ENCODE measurements around the gene PRIM2.
"Not testable (repeated sequence)": the region's sequence is repeated elsewhere in the genome, so short reads cannot be mapped to it uniquely, and the experiment has no call there.

PRIM2 gene

DNA sequence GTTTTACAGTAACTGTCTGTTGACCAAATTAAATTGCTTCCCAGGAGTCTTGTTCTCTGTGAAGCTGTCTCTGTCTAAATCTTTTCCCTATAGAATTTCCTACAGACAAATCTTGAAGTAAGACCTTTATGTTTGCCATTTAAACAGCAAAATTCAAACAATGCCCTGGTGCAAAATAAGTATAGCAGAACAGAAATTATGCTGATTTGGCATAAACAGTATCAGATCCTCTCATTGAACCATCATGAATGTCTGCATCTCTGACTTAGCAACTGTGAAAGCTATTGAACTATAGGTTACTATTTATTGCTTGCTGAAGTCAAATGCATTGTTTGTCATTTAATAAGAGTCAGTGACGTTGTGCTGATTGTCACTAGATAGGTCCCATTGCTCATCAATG, 123.3 kb downstream of the PRIM2 start:
- not testable (repeated sequence) for H3K4me3 ChIP-seq (ENCODE audit: low read length); H3K36me3 ChIP-seq (ENCODE audit: control insufficient read depth, insufficient read depth, low read length); H3K27me3 ChIP-seq (ENCODE audit: control insufficient read depth, insufficient read depth, low read length); H3K9ac ChIP-seq (ENCODE audit: low read length); H3K4me1 ChIP-seq (ENCODE audit: control insufficient read depth, insufficient read depth, low read length); H3K9me3 ChIP-seq (ENCODE audit: control insufficient read depth, low read length)

DNA sequence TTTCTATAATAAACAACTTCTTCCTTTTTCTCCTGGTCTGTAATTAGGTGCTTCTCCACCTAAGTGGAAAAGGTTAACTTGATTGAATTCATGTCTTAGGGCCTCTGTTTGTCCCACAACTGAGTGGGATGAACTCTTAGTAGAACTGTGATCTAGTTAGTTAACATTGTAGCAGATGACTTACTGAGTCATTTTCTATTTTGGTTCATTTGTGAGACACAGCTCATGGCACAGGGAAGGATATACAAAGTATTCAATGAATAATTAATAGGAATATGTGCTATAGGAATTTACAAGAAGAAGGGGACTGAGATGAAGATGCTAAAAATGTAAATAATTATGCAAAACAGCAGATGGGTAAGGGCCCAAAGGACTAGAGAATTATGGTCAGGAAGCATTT, 124.7 kb downstream of the PRIM2 start:
- H3K9ac ChIP-seq (ENCODE audit: low read length); H3K9me3 ChIP-seq (ENCODE audit: control insufficient read depth, low read length); H3K36me3 ChIP-seq (ENCODE audit: control insufficient read depth, insufficient read depth, low read length); H3K27me3 ChIP-seq (ENCODE audit: control insufficient read depth, insufficient read depth, low read length); H3K4me3 ChIP-seq (ENCODE audit: low read length); H3K4me1 ChIP-seq (ENCODE audit: control insufficient read depth, insufficient read depth, low read length): not testable (repeated sequence)

- not testable (repeated sequence) for H3K4me1 ChIP-seq (ENCODE audit: control insufficient read depth, insufficient read depth, low read length); H3K27me3 ChIP-seq (ENCODE audit: control insufficient read depth, insufficient read depth, low read length); H3K4me3 ChIP-seq (ENCODE audit: low read length); H3K9ac ChIP-seq (ENCODE audit: low read length); H3K36me3 ChIP-seq (ENCODE audit: control insufficient read depth, insufficient read depth, low read length); H3K9me3 ChIP-seq (ENCODE audit: control insufficient read depth, low read length)
Measured at GRCh38 chr6:57443181-57443580, 125.8 kb downstream of the PRIM2 start.

DNA sequence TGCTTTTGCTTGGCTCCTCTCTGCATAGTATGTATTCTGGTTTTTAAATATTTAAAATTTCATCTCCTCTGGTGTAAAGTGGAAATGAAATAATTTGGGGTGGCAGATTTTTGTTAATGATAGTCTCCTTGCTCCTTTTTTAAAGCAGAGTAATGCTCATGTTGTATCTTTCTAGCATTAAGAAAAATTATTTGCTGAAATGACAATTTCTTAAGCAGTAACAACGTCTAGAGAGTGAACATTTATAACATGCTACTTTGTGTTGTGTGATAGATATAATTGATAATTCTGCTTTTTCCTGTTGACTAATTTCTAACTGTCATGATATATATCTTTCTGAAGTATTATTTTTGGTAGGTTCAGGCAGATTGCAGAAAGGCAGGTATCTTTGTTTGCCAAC, 127.4 kb downstream of the PRIM2 start:
- H3K4me3 ChIP-seq (ENCODE audit: low read length); H3K36me3 ChIP-seq (ENCODE audit: control insufficient read depth, insufficient read depth, low read length); H3K9ac ChIP-seq (ENCODE audit: low read length); H3K4me1 ChIP-seq (ENCODE audit: control insufficient read depth, insufficient read depth, low read length); H3K9me3 ChIP-seq (ENCODE audit: control insufficient read depth, low read length); H3K27me3 ChIP-seq (ENCODE audit: control insufficient read depth, insufficient read depth, low read length): not testable (repeated sequence)

GRCh38 chr6:57445379-57445778, 127.9 kb downstream of the PRIM2 start:
- not testable (repeated sequence) for H3K4me1 ChIP-seq (ENCODE audit: control insufficient read depth, insufficient read depth, low read length); H3K27me3 ChIP-seq (ENCODE audit: control insufficient read depth, insufficient read depth, low read length); H3K9me3 ChIP-seq (ENCODE audit: control insufficient read depth, low read length); H3K36me3 ChIP-seq (ENCODE audit: control insufficient read depth, insufficient read depth, low read length); H3K9ac ChIP-seq (ENCODE audit: low read length); H3K4me3 ChIP-seq (ENCODE audit: low read length)

DNA sequence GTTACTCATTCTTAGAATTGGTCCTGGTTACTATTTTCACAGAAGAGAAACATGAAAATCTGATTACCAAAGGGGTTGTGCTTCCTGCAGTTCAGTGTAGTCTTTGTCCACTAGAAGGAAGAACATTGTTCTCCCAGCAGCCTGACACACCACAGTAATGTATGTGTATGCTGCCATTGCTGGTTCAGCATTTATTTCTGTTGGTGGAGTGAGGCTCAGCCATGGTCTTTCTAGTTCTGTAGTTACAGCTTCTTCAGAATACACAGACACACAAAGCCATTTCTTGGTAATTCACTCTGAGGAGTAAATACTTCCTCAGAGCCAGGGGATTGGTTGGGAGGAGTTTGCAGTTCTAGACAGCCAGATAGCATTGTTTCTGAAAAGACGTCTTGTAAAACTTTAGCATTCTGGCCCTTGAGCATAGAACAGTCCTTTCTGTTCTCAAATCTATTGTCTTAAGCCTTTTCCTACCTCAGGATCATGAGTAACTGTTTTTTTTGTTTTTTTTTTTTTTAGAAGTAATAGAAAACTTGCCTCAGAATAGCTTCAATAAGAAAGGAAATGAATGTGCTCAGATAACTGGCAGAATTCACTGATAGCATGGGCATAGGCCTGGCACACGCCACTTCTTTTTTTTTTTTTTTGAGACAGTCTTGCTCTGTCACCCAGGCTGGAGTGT, 128.5 kb downstream of the PRIM2 start:
- not testable (repeated sequence) for H3K4me3 ChIP-seq (ENCODE audit: low read length); H3K9ac ChIP-seq (ENCODE audit: low read length); H3K4me1 ChIP-seq (ENCODE audit: control insufficient read depth, insufficient read depth, low read length); H3K9me3 ChIP-seq (ENCODE audit: control insufficient read depth, low read length); H3K36me3 ChIP-seq (ENCODE audit: control insufficient read depth, insufficient read depth, low read length); H3K27me3 ChIP-seq (ENCODE audit: control insufficient read depth, insufficient read depth, low read length)

DNA sequence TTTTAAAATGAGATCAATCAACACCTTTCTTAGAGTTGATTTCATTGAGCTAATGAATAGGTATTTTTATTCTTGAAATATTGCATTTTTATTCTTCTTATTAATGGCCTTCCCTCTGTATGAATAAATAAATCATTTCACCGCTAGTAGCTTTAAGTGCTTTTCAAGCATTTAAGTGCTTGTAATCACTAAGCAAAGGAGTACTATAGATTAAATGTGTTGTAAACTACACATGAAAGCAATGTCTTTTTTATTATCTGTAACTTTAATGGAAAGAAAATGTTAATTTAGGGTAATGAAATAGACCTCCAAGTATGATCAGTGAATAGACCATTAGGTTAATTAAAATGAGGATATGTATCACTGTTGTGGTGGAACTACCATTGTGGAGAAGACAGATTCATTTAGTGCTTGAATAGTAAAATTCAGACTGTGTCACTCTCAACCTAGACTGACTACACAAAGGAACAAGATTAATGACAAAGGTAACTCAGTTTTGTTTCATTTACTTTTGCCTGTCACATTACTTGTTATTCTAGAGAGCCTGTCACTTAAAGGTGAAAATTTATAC, 132.2 kb downstream of the PRIM2 start:
- H3K4me1 ChIP-seq (ENCODE audit: control insufficient read depth, insufficient read depth, low read length); H3K36me3 ChIP-seq (ENCODE audit: control insufficient read depth, insufficient read depth, low read length); H3K9ac ChIP-seq (ENCODE audit: low read length); H3K4me3 ChIP-seq (ENCODE audit: low read length); H3K9me3 ChIP-seq (ENCODE audit: control insufficient read depth, low read length); H3K27me3 ChIP-seq (ENCODE audit: control insufficient read depth, insufficient read depth, low read length): not testable (repeated sequence)

GRCh38 chr6:57459781-57460180, 142.4 kb downstream of the PRIM2 start:
- not testable (repeated sequence) for H3K4me1 ChIP-seq (ENCODE audit: control insufficient read depth, insufficient read depth, low read length); H3K4me3 ChIP-seq (ENCODE audit: low read length); H3K27me3 ChIP-seq (ENCODE audit: control insufficient read depth, insufficient read depth, low read length); H3K36me3 ChIP-seq (ENCODE audit: control insufficient read depth, insufficient read depth, low read length); H3K9ac ChIP-seq (ENCODE audit: low read length); H3K9me3 ChIP-seq (ENCODE audit: control insufficient read depth, low read length)

DNA sequence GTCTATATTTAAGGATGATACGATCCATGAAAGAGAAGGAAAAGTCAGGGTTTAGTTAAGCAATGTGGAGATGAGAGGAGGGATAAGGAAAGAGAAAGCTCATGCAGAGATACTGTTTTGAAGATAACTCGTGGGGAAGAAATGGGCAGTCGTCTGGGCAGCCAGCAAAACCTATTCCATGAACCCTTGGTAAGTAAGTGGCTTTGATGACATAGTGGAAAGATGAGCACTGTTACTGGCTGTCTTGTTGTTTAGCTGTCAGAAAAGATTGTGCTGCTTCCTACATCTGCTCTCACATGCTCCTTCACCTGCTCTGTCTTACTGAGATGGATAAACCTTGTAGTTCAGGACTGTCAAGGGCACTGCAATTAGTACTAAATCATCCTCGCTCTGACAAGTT, 143.6 kb downstream of the PRIM2 start:
- H3K9me3 ChIP-seq (ENCODE audit: control insufficient read depth, low read length): not testable (repeated sequence)

DNA sequence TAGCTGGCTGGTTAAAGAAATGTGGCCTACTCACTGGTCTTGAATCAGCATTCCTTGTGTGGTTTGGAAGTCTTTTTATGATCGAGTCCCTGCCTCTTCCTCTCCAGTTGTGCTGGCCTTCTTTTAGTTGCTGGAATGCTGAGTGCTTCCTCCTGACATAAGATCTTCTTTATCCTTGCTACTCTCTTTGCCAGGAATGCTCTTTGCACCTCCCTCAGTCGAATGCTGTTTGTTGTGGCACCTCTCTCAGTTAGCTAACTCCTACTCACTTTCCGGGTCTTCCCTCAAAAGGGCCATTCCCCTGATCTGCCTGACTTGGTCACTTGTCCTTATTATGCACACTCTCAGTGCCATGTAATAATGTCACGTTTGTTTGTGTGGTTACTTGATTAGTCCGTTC, 146.4 kb downstream of the PRIM2 start:
- not testable (repeated sequence) for H3K27me3 ChIP-seq (ENCODE audit: control insufficient read depth, insufficient read depth, low read length); H3K9me3 ChIP-seq (ENCODE audit: control insufficient read depth, low read length); H3K4me3 ChIP-seq (ENCODE audit: low read length); H3K4me1 ChIP-seq (ENCODE audit: control insufficient read depth, insufficient read depth, low read length); H3K36me3 ChIP-seq (ENCODE audit: control insufficient read depth, insufficient read depth, low read length); H3K9ac ChIP-seq (ENCODE audit: low read length)

More for the DNA sequence above, 143.6 kb downstream of the PRIM2 start:
- H3K9ac ChIP-seq (ENCODE audit: low read length); H3K4me3 ChIP-seq (ENCODE audit: low read length); H3K27me3 ChIP-seq (ENCODE audit: control insufficient read depth, insufficient read depth, low read length); H3K4me1 ChIP-seq (ENCODE audit: control insufficient read depth, insufficient read depth, low read length); H3K36me3 ChIP-seq (ENCODE audit: control insufficient read depth, insufficient read depth, low read length): not testable (repeated sequence)

- H3K4me3 ChIP-seq (ENCODE audit: low read length); H3K4me1 ChIP-seq (ENCODE audit: control insufficient read depth, insufficient read depth, low read length); H3K27me3 ChIP-seq (ENCODE audit: control insufficient read depth, insufficient read depth, low read length); H3K9ac ChIP-seq (ENCODE audit: low read length); H3K9me3 ChIP-seq (ENCODE audit: control insufficient read depth, low read length); H3K36me3 ChIP-seq (ENCODE audit: control insufficient read depth, insufficient read depth, low read length): not testable (repeated sequence)
Measured at GRCh38 chr6:57465968-57466367, 148.5 kb downstream of the PRIM2 start.

DNA sequence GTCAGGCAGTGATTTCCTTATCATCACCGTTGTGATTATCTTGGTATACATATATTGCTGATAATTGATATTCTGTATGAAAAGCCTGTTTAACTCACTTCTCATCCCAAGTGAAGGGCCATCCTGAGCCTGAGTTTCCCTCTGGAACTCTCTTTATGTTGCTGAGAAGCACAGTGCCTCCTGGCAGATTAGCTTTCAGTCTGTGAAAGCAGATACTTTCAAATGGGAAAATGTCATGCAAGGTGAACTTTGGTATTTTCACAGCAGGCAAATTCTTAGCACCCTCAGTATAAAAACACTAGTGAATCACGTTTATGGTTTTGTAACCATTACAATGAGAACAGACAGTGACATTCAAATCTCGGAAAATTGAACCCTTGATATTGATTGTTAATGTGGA, 151.6 kb downstream of the PRIM2 start:
- no peak overlapping the region for H3K9ac ChIP-seq (ENCODE audit: low read length)
- no peaks in the 10 kb centered on the region for H3K9me3 ChIP-seq (ENCODE audit: control insufficient read depth, low read length)
- H3K4me3 ChIP-seq (ENCODE audit: low read length): no peak overlapping the region
- no peaks in the 10 kb centered on the region for H3K36me3 ChIP-seq (ENCODE audit: control insufficient read depth, insufficient read depth, low read length)
- H3K27me3 ChIP-seq (ENCODE audit: control insufficient read depth, insufficient read depth, low read length): no peaks in the 10 kb centered on the region
- H3K4me1 ChIP-seq (ENCODE audit: control insufficient read depth, insufficient read depth, low read length): no peaks in the 10 kb centered on the region

GRCh38 chr6:57470148-57470547, 152.7 kb downstream of the PRIM2 start:
- not testable (repeated sequence) for H3K9ac ChIP-seq (ENCODE audit: low read length); H3K9me3 ChIP-seq (ENCODE audit: control insufficient read depth, low read length); H3K4me3 ChIP-seq (ENCODE audit: low read length); H3K4me1 ChIP-seq (ENCODE audit: control insufficient read depth, insufficient read depth, low read length); H3K36me3 ChIP-seq (ENCODE audit: control insufficient read depth, insufficient read depth, low read length); H3K27me3 ChIP-seq (ENCODE audit: control insufficient read depth, insufficient read depth, low read length)

All from mucosa of stomach (tissue), 1 donor.